Mesothelial cell of epicardium (in vitro differentiated cells): ENCODE results near the gene IMPA2. TPM values are rescaled to one million over a fixed set of nuclear protein-coding genes. Genes with fewer than 3 reads are reported as not detected.

Source experiments
- DNase-seq, 2 experiments: peaks; one replicate each; pipeline ENCODE4 v3.0.0; 2021; ENCODE audit warnings: low spot score in 2 of 2; ENCODE audit not compliant: unreplicated experiment in 2 of 2
- H3K27ac Mint-ChIP-seq: 2 replicates; pipeline ENCODE4 v1.8.0; 2021; ENCODE audit warnings: mixed read lengths
- H3K27me3 Mint-ChIP-seq: 2 replicates; pipeline ENCODE4 v1.8.0; 2021; ENCODE audit warnings: low read depth, mixed read lengths
- H3K36me3 Mint-ChIP-seq: 2 replicates; pipeline ENCODE4 v1.8.0; 2021; ENCODE audit warnings: mixed read lengths
- H3K4me1 Mint-ChIP-seq: 2 replicates; pipeline ENCODE4 v1.8.0; 2021; ENCODE audit warnings: mixed read lengths
- H3K4me3 Mint-ChIP-seq: 2 replicates; pipeline ENCODE4 v1.8.0; 2021; ENCODE audit warnings: mild to moderate bottlenecking, moderate library complexity, mixed read lengths
- H3K9me3 Mint-ChIP-seq: 2 replicates; pipeline ENCODE4 v1.8.0; 2021; ENCODE audit warnings: mixed read lengths
- CTCF ChIP-seq: fragments of 200-600 bp; sonication (generic); IDR thresholded peaks from one replicate; pipeline ENCODE4 v1.5.0; 2021; ENCODE audit warnings: antibody characterized with exemption; ENCODE audit not compliant: unreplicated experiment
- total RNA-seq: library from RNA; stranded (reverse); gene quantifications from 3 replicates; pipeline ENCODE4 v1.2.1, GENCODE V29; 2021

Gene IMPA2
- total RNA-seq, 1 donor from 2014 or later = 30.6 TPM

- H3K9me3 Mint-ChIP-seq = no peaks in the 10 kb centered on the region
- no peak for TF ChIP-seq CTCF
- peaks cover 12% of the 10 kb centered on the region for H3K27me3 Mint-ChIP-seq
- H3K27ac Mint-ChIP-seq = no peak overlapping the region
- H3K4me1 Mint-ChIP-seq = no peaks in the 10 kb centered on the region
- no peak overlapping the region for H3K4me3 Mint-ChIP-seq
- H3K36me3 Mint-ChIP-seq = no peaks in the 10 kb centered on the region
- DNase-seq = no peak
Measured at GRCh38 chr18:12048010-12048826, 66.9 kb downstream of the IMPA2 start.

GRCh38 chr18:12048827-12049175, 67.5 kb downstream of the IMPA2 start:
- Mint-ChIP-seq H3K27me3 (peaks cover 12% of the 10 kb centered on the region), H3K9me3 (no peaks in the 10 kb centered on the region), H3K4me1 (no peaks in the 10 kb centered on the region), H3K36me3 (no peaks in the 10 kb centered on the region), H3K4me3 (no peak overlapping the region), H3K27ac (no peak overlapping the region)
- DNase-seq = no peak
- TF ChIP-seq CTCF = no peak

- H3K4me1 Mint-ChIP-seq = no peaks in the 10 kb centered on the region
- H3K27ac Mint-ChIP-seq = no peak overlapping the region
Measured at GRCh38 chr18:12049978-12050811, 68.9 kb downstream of the IMPA2 start.

GRCh38 chr18:12052866-12053265, 71.6 kb downstream of the IMPA2 start:
- H3K36me3 Mint-ChIP-seq = no peaks in the 10 kb centered on the region
- H3K27me3 Mint-ChIP-seq = peaks cover 12% of the 10 kb centered on the region
- DNase-seq = no peak
- no peaks in the 10 kb centered on the region for H3K9me3 Mint-ChIP-seq
- no peak overlapping the region for H3K27ac Mint-ChIP-seq
- peaks cover 5% of the 10 kb centered on the region for H3K4me1 Mint-ChIP-seq
- no peak overlapping the region for H3K4me3 Mint-ChIP-seq
- TF ChIP-seq CTCF = no peak

More at GRCh38 chr18:12049978-12050811, 68.9 kb downstream of the IMPA2 start:
- DNase-seq = no peak
- no peak for TF ChIP-seq CTCF
- Mint-ChIP-seq H3K36me3 (no peaks in the 10 kb centered on the region), H3K27me3 (peaks cover 12% of the 10 kb centered on the region), H3K4me3 (no peak overlapping the region), H3K9me3 (no peaks in the 10 kb centered on the region)

GRCh38 chr18:12053289-12053688, 72.0 kb downstream of the IMPA2 start:
- Mint-ChIP-seq H3K27me3 (peaks cover 11% of the 10 kb centered on the region), H3K4me3 (no peak overlapping the region), H3K36me3 (no peaks in the 10 kb centered on the region), H3K27ac (no peak overlapping the region), H3K9me3 (no peaks in the 10 kb centered on the region), H3K4me1 (peaks cover 5% of the 10 kb centered on the region)
- no peak for DNase-seq
- no peak for TF ChIP-seq CTCF
